ENCODE results near the gene EXOG. TPM values are rescaled to one million over a fixed set of nuclear protein-coding genes. Genes with fewer than 3 reads are reported as not detected.

Gene EXOG
- total and polyA plus RNA-seq, 10 of the 15 experiments (the other 5 are each of a cell fraction or from before 2014, with no cell fraction given) = 7.8 to 20.9 (median 19.6) TPM

DNA sequence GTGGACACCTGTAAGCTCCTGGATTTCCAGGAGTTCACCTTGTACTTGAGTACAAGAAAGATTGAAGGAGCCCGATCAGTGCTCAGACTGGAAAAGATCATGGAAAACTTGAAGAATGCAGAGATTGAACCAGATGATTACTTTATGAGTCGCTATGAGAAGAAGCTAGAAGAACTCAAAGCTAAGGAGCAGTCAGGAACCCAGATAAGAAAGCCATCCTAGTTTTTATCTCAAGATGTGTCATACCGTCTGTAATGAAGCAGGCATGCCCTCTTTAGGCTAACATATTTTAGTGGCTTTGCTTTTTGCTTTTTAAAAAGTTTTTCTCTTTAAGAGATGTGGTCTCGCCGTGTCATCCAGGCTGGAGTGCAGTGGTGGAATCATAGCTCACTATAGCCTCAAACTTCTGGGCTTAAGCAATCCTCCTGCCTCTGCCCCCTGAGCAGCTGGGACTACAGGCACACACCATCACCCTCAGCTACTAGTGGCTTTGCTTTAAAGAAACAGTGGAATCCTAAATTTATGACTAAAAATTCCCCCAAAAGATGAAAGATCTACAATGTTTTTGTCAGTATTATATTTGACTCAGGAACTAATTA lies 28.1 kb downstream of the EXOG start:
- ChIA-PET CTCF (interaction anchor here (0.8 to 7.0 kb wide), 10 partner anchors 16 to 506 kb away, joined by 3 to 100 read pairs (median 4); partner anchors contain the start of gene EXOG), RAD21 (ENCODE audit: unreplicated experiment) (interaction anchor here (0.6 kb wide), 1 partner anchor 28 kb away, joined by 3 read pairs; the partner anchor contains the start of gene EXOG), SMC1A (ENCODE audit: uncharacterized antibody, unreplicated experiment) (interaction anchor here (0.8 to 2.7 kb wide), 4 partner anchors 10 to 138 kb away, joined by 3 to 9 read pairs (median 4); no protein-coding TSS in a partner anchor), POLR2A (no interaction called here)
- H3K9ac ChIP-seq (ENCODE audit: control insufficient read depth, insufficient read depth, low read length) = no peak overlapping the region
- H3K79me2 ChIP-seq (ENCODE audit: control insufficient read depth, insufficient read depth, low read length) = no peaks in the 10 kb centered on the region
- H3K4me1 ChIP-seq (ENCODE audit: control insufficient read depth, insufficient read depth, low read length) = no peaks in the 10 kb centered on the region
- H2AFZ ChIP-seq (ENCODE audit: control insufficient read depth, low read depth, low read length) = no peak overlapping the region
- peaks cover 6 to 19% of the 10 kb centered on the region in 2 experiments for H3K36me3 ChIP-seq (ENCODE audit: control insufficient read depth in 2 of 2, insufficient read depth in 2 of 2, low read length in 1 of 2)
- H3K27ac ChIP-seq (ENCODE audit: control insufficient read depth, insufficient read depth) = no peak overlapping the region
- H3K9me3 ChIP-seq (replicated peaks; ENCODE audit: control insufficient read depth, insufficient read depth, low read length) = no peaks in the 10 kb centered on the region
- H3K4me3 ChIP-seq = no peak overlapping the region
- intact Hi-C loops (cut with micrococcal nuclease; ENCODE audit: unreplicated experiment) (loop anchor here (10.0 kb wide), 1 partner anchor 321 kb away; no protein-coding TSS in a partner anchor), in situ Hi-C loops (cut with MboI) (loop anchor here (5.0 kb wide), 1 partner anchor 123 kb away; the partner anchor contains the start of gene SCN5A)
- H3K27me3 ChIP-seq (replicated peaks in 1 of 2; ENCODE audit: control insufficient read depth in 2 of 2, insufficient read depth in 2 of 2, low read length in 1 of 2) = no peaks in the 10 kb centered on the region
- ATAC-seq (no peak), FAIRE-seq (no peak), DNase-seq (ENCODE audit: low read depth, low spot score) (no peak)
- H4K20me1 ChIP-seq (ENCODE audit: control insufficient read depth, insufficient read depth) = no peaks in the 10 kb centered on the region
- H3K4me2 ChIP-seq (ENCODE audit: control insufficient read depth, insufficient read depth) = no peak overlapping the region
- no TSS peak for BruUV-seq (replicated peaks)
- TF ChIP-seq ZNF622 (IDR thresholded peaks at IDR 0.05) (no peak), DPF2 (IDR thresholded peaks at IDR 0.05) (no peak), TCF7 (IDR thresholded peaks at IDR 0.05; ENCODE audit: borderline replicate concordance) (no peak), FOXK2 (IDR thresholded peaks at IDR 0.05) (no peak), FOS (IDR thresholded peaks at IDR 0.05; ENCODE audit: borderline replicate concordance, extremely low read depth, insufficient read length) (no peak), MTA3 (IDR thresholded peaks at IDR 0.05; ENCODE audit: borderline replicate concordance, low read length) (no peak), YBX1 (IDR thresholded peaks at IDR 0.05) (no peak), CHD2 (IDR thresholded peaks at IDR 0.05; ENCODE audit: borderline replicate concordance, low read depth, low read length) (no peak), TAF1 (IDR thresholded peaks at IDR 0.05; ENCODE audit: borderline replicate concordance, low read depth, low read length) (no peak), NFIC (IDR thresholded peaks at IDR 0.05; ENCODE audit: low read depth, low read length) (no peak), MYC (IDR thresholded peaks at IDR 0.05; ENCODE audit: insufficient read depth, insufficient read length, insufficient replicate concordance, low read length, severe bottlenecking) (no peak), BHLHE40 (IDR thresholded peaks at IDR 0.05; ENCODE audit: borderline replicate concordance in 1 of 2, low read depth in 2 of 2, low read length in 1 of 2) (no peak), HDAC6 (IDR thresholded peaks at IDR 0.05; ENCODE audit: unreplicated experiment) (no peak), BMI1 (IDR thresholded peaks at IDR 0.05; ENCODE audit: borderline replicate concordance) (no peak), SREBF1 (IDR thresholded peaks at IDR 0.05; ENCODE audit: low read length) (no peak)
- TF ChIP-seq, protein P1, sequence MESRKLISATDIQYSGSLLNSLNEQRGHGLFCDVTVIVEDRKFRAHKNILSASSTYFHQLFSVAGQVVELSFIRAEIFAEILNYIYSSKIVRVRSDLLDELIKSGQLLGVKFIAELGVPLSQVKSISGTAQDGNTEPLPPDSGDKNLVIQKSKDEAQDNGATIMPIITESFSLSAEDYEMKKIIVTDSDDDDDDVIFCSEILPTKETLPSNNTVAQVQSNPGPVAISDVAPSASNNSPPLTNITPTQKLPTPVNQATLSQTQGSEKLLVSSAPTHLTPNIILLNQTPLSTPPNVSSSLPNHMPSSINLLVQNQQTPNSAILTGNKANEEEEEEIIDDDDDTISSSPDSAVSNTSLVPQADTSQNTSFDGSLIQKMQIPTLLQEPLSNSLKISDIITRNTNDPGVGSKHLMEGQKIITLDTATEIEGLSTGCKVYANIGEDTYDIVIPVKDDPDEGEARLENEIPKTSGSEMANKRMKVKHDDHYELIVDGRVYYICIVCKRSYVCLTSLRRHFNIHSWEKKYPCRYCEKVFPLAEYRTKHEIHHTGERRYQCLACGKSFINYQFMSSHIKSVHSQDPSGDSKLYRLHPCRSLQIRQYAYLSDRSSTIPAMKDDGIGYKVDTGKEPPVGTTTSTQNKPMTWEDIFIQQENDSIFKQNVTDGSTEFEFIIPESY (IDR thresholded peaks at IDR 0.05) = no peak
- TF ChIP-seq, protein P2, sequence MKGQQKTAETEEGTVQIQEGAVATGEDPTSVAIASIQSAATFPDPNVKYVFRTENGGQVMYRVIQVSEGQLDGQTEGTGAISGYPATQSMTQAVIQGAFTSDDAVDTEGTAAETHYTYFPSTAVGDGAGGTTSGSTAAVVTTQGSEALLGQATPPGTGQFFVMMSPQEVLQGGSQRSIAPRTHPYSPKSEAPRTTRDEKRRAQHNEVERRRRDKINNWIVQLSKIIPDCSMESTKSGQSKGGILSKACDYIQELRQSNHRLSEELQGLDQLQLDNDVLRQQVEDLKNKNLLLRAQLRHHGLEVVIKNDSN (IDR thresholded peaks at IDR 0.05; ENCODE audit: borderline replicate concordance, extremely low read length, insufficient read depth, low read depth, low read length) = no peak
- TF ChIP-seq, protein P3, sequence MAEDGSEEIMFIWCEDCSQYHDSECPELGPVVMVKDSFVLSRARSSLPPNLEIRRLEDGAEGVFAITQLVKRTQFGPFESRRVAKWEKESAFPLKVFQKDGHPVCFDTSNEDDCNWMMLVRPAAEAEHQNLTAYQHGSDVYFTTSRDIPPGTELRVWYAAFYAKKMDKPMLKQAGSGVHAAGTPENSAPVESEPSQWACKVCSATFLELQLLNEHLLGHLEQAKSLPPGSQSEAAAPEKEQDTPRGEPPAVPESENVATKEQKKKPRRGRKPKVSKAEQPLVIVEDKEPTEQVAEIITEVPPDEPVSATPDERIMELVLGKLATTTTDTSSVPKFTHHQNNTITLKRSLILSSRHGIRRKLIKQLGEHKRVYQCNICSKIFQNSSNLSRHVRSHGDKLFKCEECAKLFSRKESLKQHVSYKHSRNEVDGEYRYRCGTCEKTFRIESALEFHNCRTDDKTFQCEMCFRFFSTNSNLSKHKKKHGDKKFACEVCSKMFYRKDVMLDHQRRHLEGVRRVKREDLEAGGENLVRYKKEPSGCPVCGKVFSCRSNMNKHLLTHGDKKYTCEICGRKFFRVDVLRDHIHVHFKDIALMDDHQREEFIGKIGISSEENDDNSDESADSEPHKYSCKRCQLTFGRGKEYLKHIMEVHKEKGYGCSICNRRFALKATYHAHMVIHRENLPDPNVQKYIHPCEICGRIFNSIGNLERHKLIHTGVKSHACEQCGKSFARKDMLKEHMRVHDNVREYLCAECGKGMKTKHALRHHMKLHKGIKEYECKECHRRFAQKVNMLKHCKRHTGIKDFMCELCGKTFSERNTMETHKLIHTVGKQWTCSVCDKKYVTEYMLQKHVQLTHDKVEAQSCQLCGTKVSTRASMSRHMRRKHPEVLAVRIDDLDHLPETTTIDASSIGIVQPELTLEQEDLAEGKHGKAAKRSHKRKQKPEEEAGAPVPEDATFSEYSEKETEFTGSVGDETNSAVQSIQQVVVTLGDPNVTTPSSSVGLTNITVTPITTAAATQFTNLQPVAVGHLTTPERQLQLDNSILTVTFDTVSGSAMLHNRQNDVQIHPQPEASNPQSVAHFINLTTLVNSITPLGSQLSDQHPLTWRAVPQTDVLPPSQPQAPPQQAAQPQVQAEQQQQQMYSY (CRISPR knock-in tag; IDR thresholded peaks at IDR 0.05) = no peak
- 82% methylated on average over 5 of the region's 5 CpGs for WGBS (ENCODE audit: insufficient coverage, insufficient replicate concordance, low lambda C conversion rate, missing lambda C conversion rate)
